Mucosa of stomach (tissue), 1 donor: Measurements from ENCODE around the gene KRTAP10-6.
"Not testable (repeated sequence)": the region's sequence is repeated elsewhere in the genome, so short reads cannot be mapped to it uniquely, and the experiment has no call there.

ENCODE experiments used
- H3K27me3 ChIP-seq: one replicate; pipeline ENCODE4 v1.7.0; 2013; ENCODE audit warnings: mild to moderate bottlenecking, low read length; ENCODE audit not compliant: control insufficient read depth, insufficient read depth
- H3K36me3 ChIP-seq: one replicate; pipeline ENCODE4 v1.7.0; 2013; ENCODE audit warnings: low read length; ENCODE audit not compliant: control insufficient read depth, insufficient read depth
- H3K4me1 ChIP-seq: one replicate; pipeline ENCODE4 v1.7.0; 2013; ENCODE audit warnings: mild to moderate bottlenecking, low read length; ENCODE audit not compliant: control insufficient read depth, insufficient read depth
- H3K4me3 ChIP-seq: one replicate; pipeline ENCODE4 v1.7.0; 2013; ENCODE audit warnings: low read length
- H3K9ac ChIP-seq: one replicate; pipeline ENCODE4 v1.7.0; 2013; ENCODE audit warnings: mild to moderate bottlenecking, low read length, moderate library complexity
- H3K9me3 ChIP-seq: one replicate; pipeline ENCODE4 v1.7.0; 2013; ENCODE audit warnings: mild to moderate bottlenecking, low read length, moderate library complexity; ENCODE audit not compliant: control insufficient read depth
- donor health status: Pancreatic carcinoma.

KRTAP10-6 gene

GRCh38 chr21:44627831-44628233 is 35.5 kb upstream of the KRTAP10-6 start:
- not testable (repeated sequence) for H3K9ac ChIP-seq, H3K4me3 ChIP-seq, H3K36me3 ChIP-seq, H3K27me3 ChIP-seq, H3K4me1 ChIP-seq, H3K9me3 ChIP-seq

- not testable (repeated sequence) for H3K36me3 ChIP-seq, H3K9me3 ChIP-seq, H3K9ac ChIP-seq, H3K4me1 ChIP-seq, H3K4me3 ChIP-seq, H3K27me3 ChIP-seq
These were observed 35.0 kb upstream of the KRTAP10-6 start for GRCh38 chr21:44627181-44627822.

GRCh38 chr21:44626673-44627143 is 34.4 kb upstream of the KRTAP10-6 start, which contains the start of gene KRTAP10-9:
Gene KRTAP10-9 (plus strand): TSS chr21:44627093. CDS start chr21:44627172, 79 bp downstream.
- Histone ChIP-seq H3K4me3 (no peak within 1 kb of the TSS), H3K36me3 (no peaks in the 10 kb centered on the region), H3K4me1 (no peaks in the 10 kb centered on the region), H3K27me3 (peaks cover 10% of the 10 kb centered on the region), H3K9ac (no peak within 1 kb of the TSS), H3K9me3 (no peaks in the 10 kb centered on the region)

- H3K27me3 ChIP-seq: peaks cover 10% of the 10 kb centered on the region
- H3K9ac ChIP-seq: no peak overlapping the region
- H3K36me3 ChIP-seq: no peaks in the 10 kb centered on the region
- no peaks in the 10 kb centered on the region for H3K9me3 ChIP-seq
- H3K4me3 ChIP-seq: no peak overlapping the region
- no peaks in the 10 kb centered on the region for H3K4me1 ChIP-seq
These were observed 34.0 kb upstream of the KRTAP10-6 start for GRCh38 chr21:44626262-44626661.

- Histone ChIP-seq H3K9ac (no peak overlapping the region), H3K36me3 (no peaks in the 10 kb centered on the region), H3K27me3 (peaks cover 10% of the 10 kb centered on the region), H3K9me3 (no peaks in the 10 kb centered on the region), H3K4me3 (no peak overlapping the region), H3K4me1 (no peaks in the 10 kb centered on the region)
These were observed 33.5 kb upstream of the KRTAP10-6 start for GRCh38 chr21:44625756-44626155.

GRCh38 chr21:44623575-44623974 is 31.3 kb upstream of the KRTAP10-6 start:
- Histone ChIP-seq H3K36me3 (no peaks in the 10 kb centered on the region), H3K27me3 (peaks cover 5% of the 10 kb centered on the region), H3K9ac (no peak overlapping the region), H3K4me1 (no peaks in the 10 kb centered on the region), H3K9me3 (no peaks in the 10 kb centered on the region), H3K4me3 (no peak overlapping the region)

GRCh38 chr21:44619886-44620285 is 27.6 kb upstream of the KRTAP10-6 start:
- Histone ChIP-seq H3K9me3 (no peaks in the 10 kb centered on the region), H3K4me1 (no peaks in the 10 kb centered on the region), H3K4me3 (no peak overlapping the region), H3K36me3 (no peaks in the 10 kb centered on the region), H3K9ac (no peak overlapping the region), H3K27me3 (no peaks in the 10 kb centered on the region)

- H3K9me3 ChIP-seq: no peaks in the 10 kb centered on the region
- H3K4me1 ChIP-seq: no peaks in the 10 kb centered on the region
- no peaks in the 10 kb centered on the region for H3K27me3 ChIP-seq
- H3K9ac ChIP-seq: no peak overlapping the region
- H3K36me3 ChIP-seq: no peaks in the 10 kb centered on the region
- no peak overlapping the region for H3K4me3 ChIP-seq
These were observed 26.6 kb upstream of the KRTAP10-6 start for GRCh38 chr21:44618909-44619308.

- Histone ChIP-seq H3K4me3 (no peak overlapping the region), H3K9me3 (no peaks in the 10 kb centered on the region), H3K27me3 (no peaks in the 10 kb centered on the region), H3K36me3 (no peaks in the 10 kb centered on the region), H3K9ac (no peak overlapping the region), H3K4me1 (no peaks in the 10 kb centered on the region)
These were observed 26.2 kb upstream of the KRTAP10-6 start for GRCh38 chr21:44618504-44618903.

- Histone ChIP-seq H3K9me3 (no peaks in the 10 kb centered on the region), H3K9ac (no peak overlapping the region), H3K27me3 (no peaks in the 10 kb centered on the region), H3K4me1 (no peaks in the 10 kb centered on the region), H3K4me3 (no peak overlapping the region), H3K36me3 (no peaks in the 10 kb centered on the region)
These were observed 24.8 kb upstream of the KRTAP10-6 start for GRCh38 chr21:44617071-44617501.

GRCh38 chr21:44616591-44616926 is 24.3 kb upstream of the KRTAP10-6 start:
- Histone ChIP-seq H3K4me1 (no peaks in the 10 kb centered on the region), H3K27me3 (no peaks in the 10 kb centered on the region), H3K4me3 (no peak overlapping the region), H3K9me3 (no peaks in the 10 kb centered on the region), H3K9ac (no peak overlapping the region), H3K36me3 (no peaks in the 10 kb centered on the region)

- no peaks in the 10 kb centered on the region for H3K4me1 ChIP-seq
These were observed 23.7 kb upstream of the KRTAP10-6 start for GRCh38 chr21:44615911-44616590.

More at GRCh38 chr21:44615911-44616590, 23.7 kb upstream of the KRTAP10-6 start:
- H3K9me3 ChIP-seq: no peaks in the 10 kb centered on the region
- no peaks in the 10 kb centered on the region for H3K27me3 ChIP-seq
- no peaks in the 10 kb centered on the region for H3K36me3 ChIP-seq
- no peak overlapping the region for H3K4me3 ChIP-seq
- no peak overlapping the region for H3K9ac ChIP-seq
